IMR-90 (cell line): ENCODE data around the gene PIK3C3. TPM values are rescaled to one million over a fixed set of nuclear protein-coding genes. Genes with fewer than 3 reads are reported as not detected.

ENCODE experiments used
- ATAC-seq: fragments of 200-7000 bp; cut with Tn5 transposase; 2 replicates; pipeline ENCODE4 v1.9.1; 2020; ENCODE audit warnings: low read depth, mild to moderate bottlenecking, moderate library complexity
- BruUV-seq: library from RNA; stranded (reverse); fragments of 400-500 nt; replicated peaks from 2 replicates; lab custom pipeline; 2021; lab: Mats Ljungman, UMichigan
- CTCF ChIA-PET: fragments of 300-600 bp; formaldehyde crosslinking; extraction: SDS; loops from one replicate; lab custom pipeline; 2021; ENCODE audit warnings: antibody characterized with exemption; lab: Yijun Ruan, JAX
- POLR2A ChIA-PET: fragments of 300-600 bp; sonication (Branson Sonifier 250); formaldehyde crosslinking; loops from one replicate; lab custom pipeline; 2022; ENCODE audit warnings: antibody characterized with exemption; ENCODE audit not compliant: unreplicated experiment; lab: Charles Lee
- DNase-seq: peaks from one replicate; pipeline ENCODE4 v3.0.0; 2013
- H2AFZ ChIP-seq: replicated peaks from 2 replicates; pipeline ENCODE3; 2013; ENCODE audit warnings: low read length, mild to moderate bottlenecking; ENCODE audit not compliant: poor library complexity
- H2AK5ac ChIP-seq: 2 replicates; pipeline ENCODE4 v1.6.1; 2013; ENCODE audit warnings: low read depth, low read length, inconsistent platforms
- H2AK9ac ChIP-seq: replicated peaks from 2 replicates; pipeline ENCODE3; 2013; ENCODE audit warnings: mild to moderate bottlenecking, low read depth, low read length, moderate library complexity; ENCODE audit not compliant: poor library complexity
- H2BK120ac ChIP-seq: 2 replicates; pipeline ENCODE4 v1.6.1; 2013; ENCODE audit warnings: low read depth, low read length, inconsistent platforms
- H2BK15ac ChIP-seq: 3 replicates; pipeline ENCODE4 v1.6.1; 2013; ENCODE audit warnings: low read depth, low read length, inconsistent platforms
- H2BK20ac ChIP-seq: 2 replicates; pipeline ENCODE4 v1.6.1; 2013; ENCODE audit warnings: low read depth, mild to moderate bottlenecking, inconsistent platforms, low read length, moderate library complexity
- H2BK5ac ChIP-seq: 2 replicates; pipeline ENCODE4 v1.6.1; 2013; ENCODE audit warnings: mild to moderate bottlenecking, low read depth, low read length, inconsistent platforms; ENCODE audit not compliant: poor library complexity, severe bottlenecking
- H3K14ac ChIP-seq: replicated peaks from 2 replicates; pipeline ENCODE4 v1.6.1; 2013; ENCODE audit warnings: low read depth, low read length, inconsistent platforms
- H3K18ac ChIP-seq: 2 replicates; pipeline ENCODE4 v1.6.1; 2013; ENCODE audit warnings: low read depth, low read length, control low read depth
- H3K23ac ChIP-seq: 2 replicates; pipeline ENCODE4 v1.6.1; 2013; ENCODE audit warnings: low read depth, low read length, inconsistent platforms
- H3K27ac ChIP-seq: 2 replicates; pipeline ENCODE4 v1.5.1; 2013; ENCODE audit warnings: mild to moderate bottlenecking, control low read depth, low read length; ENCODE audit not compliant: insufficient read depth
- H3K27me3 ChIP-seq: 2 replicates; pipeline ENCODE4 v1.6.1; 2013; ENCODE audit warnings: low read length; ENCODE audit not compliant: control insufficient read depth, insufficient read depth
- H3K36me3 ChIP-seq: 2 replicates; pipeline ENCODE4 v1.6.1; 2013; ENCODE audit warnings: low read length, mixed read lengths; ENCODE audit not compliant: control insufficient read depth, insufficient read depth
- H3K4ac ChIP-seq: 2 replicates; pipeline ENCODE4 v1.6.1; 2013; ENCODE audit warnings: low read depth, low read length, inconsistent platforms
- H3K4me1 ChIP-seq: 2 replicates; pipeline ENCODE4 v1.6.1; 2013; ENCODE audit warnings: low read length, mixed read lengths; ENCODE audit not compliant: control insufficient read depth, insufficient read depth
- H3K4me2 ChIP-seq: 2 replicates; pipeline ENCODE4 v1.6.1; 2013; ENCODE audit warnings: low read depth, mild to moderate bottlenecking, control low read depth, low read length, moderate library complexity
- H3K4me3 ChIP-seq: 2 replicates; pipeline ENCODE4 v1.5.1; 2013; ENCODE audit warnings: low read depth, mild to moderate bottlenecking, control low read depth, low read length, moderate library complexity; ENCODE audit not compliant: insufficient read depth
- H3K56ac ChIP-seq: 2 replicates; pipeline ENCODE4 v1.6.1; 2013; ENCODE audit warnings: low read length, inconsistent platforms; ENCODE audit not compliant: insufficient read depth; ENCODE audit errors: extremely low read depth
- H3K79me1 ChIP-seq, 2 experiments: 2 replicates each; pipeline ENCODE4 v1.6.1; 2013; ENCODE audit warnings: low read length in 2 of 2, inconsistent platforms in 1 of 2, low read depth in 1 of 2
- H3K9ac ChIP-seq: 2 replicates; pipeline ENCODE4 v1.6.1; 2013; ENCODE audit warnings: low read depth, low read length, control low read depth
- H3K9me1 ChIP-seq: 2 replicates; pipeline ENCODE4 v1.6.1; 2013; ENCODE audit warnings: low read length, inconsistent platforms; ENCODE audit not compliant: insufficient read depth
- H3K9me3 ChIP-seq: 2 replicates; pipeline ENCODE4 v1.6.1; 2013; ENCODE audit warnings: low read length; ENCODE audit not compliant: control insufficient read depth, insufficient read depth
- H4K20me1 ChIP-seq: 2 replicates; pipeline ENCODE4 v1.6.1; 2013; ENCODE audit warnings: low read length, inconsistent platforms; ENCODE audit not compliant: insufficient read depth
- H4K5ac ChIP-seq: 2 replicates; pipeline ENCODE4 v1.6.1; 2013; ENCODE audit warnings: mild to moderate bottlenecking, low read depth, low read length, control low read depth
- H4K8ac ChIP-seq, 2 experiments: 2 replicates each; pipeline ENCODE4 v1.6.1; 2013; ENCODE audit warnings: low read depth in 2 of 2, low read length in 2 of 2, control low read depth in 1 of 2, inconsistent platforms in 1 of 2
- H4K91ac ChIP-seq: 2 replicates; pipeline ENCODE4 v1.6.1; 2013; ENCODE audit warnings: low read depth, low read length, inconsistent platforms; ENCODE audit not compliant: insufficient read depth
- BHLHE40 ChIP-seq: fragments of 150-350 bp; IDR thresholded peaks from 2 replicates; pipeline ENCODE4 v1.6.1; 2016; ENCODE audit warnings: mild to moderate bottlenecking, low read depth, low read length
- CHD1 ChIP-seq: IDR thresholded peaks from 2 replicates; pipeline ENCODE4 v1.6.1; 2012; ENCODE audit warnings: low read depth, low read length, improper control_type of control experiment
- FOS ChIP-seq: fragments of 150-350 bp; IDR thresholded peaks from 2 replicates; pipeline ENCODE4 v1.6.1; 2016; ENCODE audit warnings: low read depth, low read length
- MXI1 ChIP-seq: IDR thresholded peaks from 2 replicates; pipeline ENCODE4 v1.6.1; 2012; ENCODE audit warnings: low read depth, mild to moderate bottlenecking, low read length, moderate library complexity, borderline replicate concordance
- POLR2A ChIP-seq: IDR thresholded peaks from 2 replicates; pipeline ENCODE4 v1.6.1; 2012; ENCODE audit warnings: mild to moderate bottlenecking, low read depth, low read length
- RFX5 ChIP-seq: IDR thresholded peaks from 2 replicates; pipeline ENCODE4 v1.8.0; 2012; ENCODE audit warnings: low read depth, mild to moderate bottlenecking, low read length, moderate library complexity
- USF2 ChIP-seq: fragments of 150-350 bp; IDR thresholded peaks from 2 replicates; pipeline ENCODE4 v1.6.1; 2017; ENCODE audit warnings: mild to moderate bottlenecking, antibody characterized with exemption, low read length, low read depth
- WGBS, 2 experiments: methylation state at CpG; one replicate each; pipeline versions ENCODE4 v1.1.5 to v1.1.7; 2013; ENCODE audit warnings: missing lambda C conversion rate in 2 of 2; ENCODE audit not compliant: insufficient read length in 1 of 2; ENCODE audit errors: extremely low coverage in 2 of 2; 5-methylcytosine and 5-hydroxymethylcytosine counted together
- dilution Hi-C: fragments of 300-500 bp; cut with HindIII; formaldehyde crosslinking; loops from one replicate; pipeline ENCODE4 v1.14.3; 2018; ENCODE audit warnings: low sequenced_read_pairs; ENCODE audit not compliant: unreplicated experiment
- in situ Hi-C: fragments of 300-500 bp; cut with MboI; formaldehyde crosslinking; loops from 3 replicates; pipeline ENCODE4 v1.14.3; 2019; ENCODE audit warnings: low sequenced_read_pairs, inconsistent platforms, mixed read lengths
- intact Hi-C: fragments of 100-400 bp; cut with micrococcal nuclease; formaldehyde crosslinking; loops from 2 replicates; pipeline ENCODE4 v1.10.0; 2022
- polyA plus RNA-seq, 3 experiments: library from polyadenylated mRNA; depleted of rRNA; stranded (reverse); fragments of >200 nt; gene quantifications; 2 replicates each; pipeline ENCODE4 v1.2.3, GENCODE V29; 2012; ENCODE audit warnings: low replicate concordance in 1 of 3
- total RNA-seq: library from RNA; depleted of rRNA; stranded (reverse); fragments of >200 nt; gene quantifications from 2 replicates; pipeline ENCODE4 v1.2.3, GENCODE V29; 2012
- TF ChIP-seq, protein P1 (sequence below): conservative IDR thresholded peaks from 2 replicates; pipeline ENCODE4 v1.5.1; 2012; ENCODE audit warnings: mild to moderate bottlenecking, low read depth, low read length, improper control_type of control experiment

Gene PIK3C3
- total and polyA plus RNA-seq, 2 of the 4 experiments (the other 2 are of a cell fraction) = 41.2 to 57.2 TPM

DNA sequence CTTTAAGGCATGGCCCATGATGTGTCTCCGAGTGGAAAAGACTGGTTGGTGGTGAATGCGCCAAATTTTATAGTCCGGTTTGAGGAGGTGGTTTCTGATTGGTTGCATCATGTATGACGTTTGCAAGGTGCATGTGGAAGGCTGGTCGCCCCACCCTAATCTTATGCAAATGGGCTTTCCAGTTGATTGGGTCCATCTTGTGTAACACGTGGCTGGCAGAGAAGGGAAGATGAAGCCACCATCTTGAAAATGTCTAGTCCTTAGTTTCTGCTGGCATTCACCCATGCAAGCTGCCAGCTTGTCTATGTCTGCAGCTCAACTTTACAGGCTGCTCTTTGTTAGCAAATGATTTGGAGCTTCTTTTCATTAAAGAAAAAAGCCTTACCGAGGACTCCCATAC is 132.2 kb downstream of the PIK3C3 start:
- Histone ChIP-seq H4K8ac (no peak overlapping the region), H3K4me1 (no peaks in the 10 kb centered on the region), H3K4me2 (no peak overlapping the region), H3K36me3 (0 out of 2 replicates have a peak, but pooled peaks cover 2% of the 10 kb centered on the region), H3K27ac (no peak overlapping the region), H3K9me1 (no peaks in the 10 kb centered on the region), H2BK20ac (no peak overlapping the region), H2AK9ac (no peak overlapping the region), H3K9me3 (no peaks in the 10 kb centered on the region), H3K4me3 (no peak overlapping the region), H4K5ac (no peak overlapping the region), H2BK120ac (no peak overlapping the region), H4K20me1 (no peaks in the 10 kb centered on the region), H4K91ac (no peak overlapping the region), H3K14ac (no peak overlapping the region), H3K4ac (no peak overlapping the region), H3K56ac (no peak overlapping the region), H2AK5ac (no peak overlapping the region), H2BK15ac (no peak overlapping the region), H3K79me1 (no peaks in the 10 kb centered on the region), H2BK5ac (no peak overlapping the region), H2AFZ (no peak overlapping the region), H3K9ac (no peak overlapping the region), H3K18ac (no peak overlapping the region), H3K27me3 (no peaks in the 10 kb centered on the region), H3K23ac (no peak overlapping the region)
- BruUV-seq = no TSS peak
- WGBS, 2 experiments = 93% methylated on average over 3 of the region's 7 CpGs; no CpG with 5 or more reads in 1 of the 2 experiments
- ChIA-PET POLR2A (no interaction called here), CTCF (interaction anchor here (1.5 kb wide), 1 partner anchor 14 kb away, joined by 3 read pairs; no protein-coding TSS in a partner anchor)
- TF ChIP-seq FOS (no peak), POLR2A (no peak), CHD1 (no peak), USF2 (no peak), BHLHE40 (no peak), RFX5 (no peak), MXI1 (no peak)
- TF ChIP-seq, protein P1, sequence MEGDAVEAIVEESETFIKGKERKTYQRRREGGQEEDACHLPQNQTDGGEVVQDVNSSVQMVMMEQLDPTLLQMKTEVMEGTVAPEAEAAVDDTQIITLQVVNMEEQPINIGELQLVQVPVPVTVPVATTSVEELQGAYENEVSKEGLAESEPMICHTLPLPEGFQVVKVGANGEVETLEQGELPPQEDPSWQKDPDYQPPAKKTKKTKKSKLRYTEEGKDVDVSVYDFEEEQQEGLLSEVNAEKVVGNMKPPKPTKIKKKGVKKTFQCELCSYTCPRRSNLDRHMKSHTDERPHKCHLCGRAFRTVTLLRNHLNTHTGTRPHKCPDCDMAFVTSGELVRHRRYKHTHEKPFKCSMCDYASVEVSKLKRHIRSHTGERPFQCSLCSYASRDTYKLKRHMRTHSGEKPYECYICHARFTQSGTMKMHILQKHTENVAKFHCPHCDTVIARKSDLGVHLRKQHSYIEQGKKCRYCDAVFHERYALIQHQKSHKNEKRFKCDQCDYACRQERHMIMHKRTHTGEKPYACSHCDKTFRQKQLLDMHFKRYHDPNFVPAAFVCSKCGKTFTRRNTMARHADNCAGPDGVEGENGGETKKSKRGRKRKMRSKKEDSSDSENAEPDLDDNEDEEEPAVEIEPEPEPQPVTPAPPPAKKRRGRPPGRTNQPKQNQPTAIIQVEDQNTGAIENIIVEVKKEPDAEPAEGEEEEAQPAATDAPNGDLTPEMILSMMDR = no peak
- no peak for ATAC-seq
- intact Hi-C loops = no loop called here
- dilution Hi-C loops = no loop called here
- in situ Hi-C loops = no loop called here
- DNase-seq = no peak
